NCI-H748 treated with DMSO at 0.1 percent for 48 hours (cell line): ENCODE results near the gene OR2F2.

Experiments
- DNase-seq: peaks from one replicate; lab custom pipeline; 2025; lab: John Stamatoyannopoulos, UW

Gene OR2F2

GRCh38 chr7:143979359-143979758, 44.3 kb downstream of the OR2F2 start:
- no peak for DNase-seq

- no peak for DNase-seq
Observed at GRCh38 chr7:143979998-143980397, 45.0 kb downstream of the OR2F2 start.

GRCh38 chr7:143980746-143981510, 45.9 kb downstream of the OR2F2 start:
- DNase-seq: no peak

GRCh38 chr7:143983960-143984359, 48.9 kb downstream of the OR2F2 start:
- DNase-seq: no peak
